Upper lobe of right lung (tissue), 1 donor: Measurements from ENCODE around the gene POMP. TPM values are rescaled to one million over a fixed set of nuclear protein-coding genes. Genes with fewer than 3 reads are reported as not detected.
A peak's percentile ranks its signal among the peaks of the same experiment; 100 is the strongest.
"Not testable (repeated sequence)": the region's sequence is repeated elsewhere in the genome, so short reads cannot be mapped to it uniquely, and the experiment has no call there.

Source experiments
- ATAC-seq: fragments of 200-7000 bp; cut with Tn5 transposase; one replicate; pipeline ENCODE4 v1.9.1; 2020; ENCODE audit warnings: mild to moderate bottlenecking, moderate library complexity
- DNase-seq: peaks from one replicate; pipeline ENCODE4 v3.0.0-alpha.2; 2020
- H3K27ac ChIP-seq: fragments of 200-600 bp; one replicate; pipeline ENCODE4 v1.8.0; 2022
- H3K27me3 ChIP-seq: fragments of 200-600 bp; one replicate; pipeline ENCODE4 v1.8.0; 2022; ENCODE audit warnings: mild to moderate bottlenecking
- H3K36me3 ChIP-seq: fragments of 200-600 bp; one replicate; pipeline ENCODE4 v1.8.0; 2022
- H3K4me1 ChIP-seq: fragments of 200-600 bp; one replicate; pipeline ENCODE4 v1.8.0; 2022
- H3K4me3 ChIP-seq: fragments of 200-600 bp; one replicate; pipeline ENCODE4 v1.8.0; 2022; ENCODE audit warnings: mild to moderate bottlenecking
- H3K9me3 ChIP-seq: fragments of 200-600 bp; one replicate; pipeline ENCODE4 v1.8.0; 2022
- intact Hi-C: fragments of 100-400 bp; cut with DNase I; formaldehyde crosslinking; loops from one replicate; pipeline ENCODE4 v1.11.0; 2022
- total RNA-seq: library from RNA; stranded (reverse); fragmentation: NEBNext Ultra II Directional; extraction: Animal tissue kit (Norgen Biotek cat#: 25700); gene quantifications from one replicate; pipeline ENCODE4 v1.2.1, GENCODE V29; 2021
- TF ChIP-seq, protein P1 (sequence below): fragments of 200-600 bp; IDR thresholded peaks from one replicate; pipeline ENCODE4 v1.8.0; 2022; ENCODE audit warnings: antibody characterized with exemption
- donor health status: DM: no; HTN: yes; CAD: no; lungs with severe emphysema.

POMP gene
- total RNA-seq, 1 donor from 2014 or later: 56.5 TPM

DNA sequence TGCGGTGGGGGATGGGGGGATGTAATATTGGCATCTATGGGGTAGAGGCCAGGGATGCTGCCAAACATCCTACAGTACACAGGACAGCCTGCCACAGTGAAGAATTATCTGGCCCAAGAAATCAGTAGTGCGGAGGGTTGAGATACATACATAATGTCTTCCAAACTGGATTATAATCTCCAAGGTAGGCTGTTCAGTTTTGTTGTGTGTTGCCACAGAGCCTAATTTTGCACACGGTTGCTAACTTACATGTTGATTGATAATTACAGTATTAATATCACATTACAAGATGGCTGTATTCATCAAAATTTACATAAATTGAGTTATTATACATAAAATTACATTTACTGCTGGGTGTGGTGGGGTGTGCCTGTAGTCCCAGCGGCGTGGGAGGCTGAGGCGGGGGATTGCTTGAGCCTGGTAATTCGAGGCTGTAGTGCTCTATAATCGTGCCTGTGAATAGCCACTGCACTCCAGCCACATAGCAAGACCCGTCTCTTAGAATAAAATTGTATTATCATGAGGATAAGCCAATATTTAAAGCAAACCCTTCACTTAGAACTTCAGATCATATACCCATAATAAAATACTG is 8.1 kb downstream of the POMP start:
- no peaks in the 10 kb centered on the region for H3K4me1 ChIP-seq
- no peak overlapping the region for H3K27ac ChIP-seq
- H3K4me3 ChIP-seq: no peak overlapping the region
- DNase-seq (no peak), ATAC-seq (no peak)
- TF ChIP-seq, protein P1, sequence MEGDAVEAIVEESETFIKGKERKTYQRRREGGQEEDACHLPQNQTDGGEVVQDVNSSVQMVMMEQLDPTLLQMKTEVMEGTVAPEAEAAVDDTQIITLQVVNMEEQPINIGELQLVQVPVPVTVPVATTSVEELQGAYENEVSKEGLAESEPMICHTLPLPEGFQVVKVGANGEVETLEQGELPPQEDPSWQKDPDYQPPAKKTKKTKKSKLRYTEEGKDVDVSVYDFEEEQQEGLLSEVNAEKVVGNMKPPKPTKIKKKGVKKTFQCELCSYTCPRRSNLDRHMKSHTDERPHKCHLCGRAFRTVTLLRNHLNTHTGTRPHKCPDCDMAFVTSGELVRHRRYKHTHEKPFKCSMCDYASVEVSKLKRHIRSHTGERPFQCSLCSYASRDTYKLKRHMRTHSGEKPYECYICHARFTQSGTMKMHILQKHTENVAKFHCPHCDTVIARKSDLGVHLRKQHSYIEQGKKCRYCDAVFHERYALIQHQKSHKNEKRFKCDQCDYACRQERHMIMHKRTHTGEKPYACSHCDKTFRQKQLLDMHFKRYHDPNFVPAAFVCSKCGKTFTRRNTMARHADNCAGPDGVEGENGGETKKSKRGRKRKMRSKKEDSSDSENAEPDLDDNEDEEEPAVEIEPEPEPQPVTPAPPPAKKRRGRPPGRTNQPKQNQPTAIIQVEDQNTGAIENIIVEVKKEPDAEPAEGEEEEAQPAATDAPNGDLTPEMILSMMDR: no peak
- peaks cover 97% of the 10 kb centered on the region for H3K36me3 ChIP-seq
- no peaks in the 10 kb centered on the region for H3K9me3 ChIP-seq
- intact Hi-C loops: no loop called here
- H3K27me3 ChIP-seq: no peaks in the 10 kb centered on the region

DNA sequence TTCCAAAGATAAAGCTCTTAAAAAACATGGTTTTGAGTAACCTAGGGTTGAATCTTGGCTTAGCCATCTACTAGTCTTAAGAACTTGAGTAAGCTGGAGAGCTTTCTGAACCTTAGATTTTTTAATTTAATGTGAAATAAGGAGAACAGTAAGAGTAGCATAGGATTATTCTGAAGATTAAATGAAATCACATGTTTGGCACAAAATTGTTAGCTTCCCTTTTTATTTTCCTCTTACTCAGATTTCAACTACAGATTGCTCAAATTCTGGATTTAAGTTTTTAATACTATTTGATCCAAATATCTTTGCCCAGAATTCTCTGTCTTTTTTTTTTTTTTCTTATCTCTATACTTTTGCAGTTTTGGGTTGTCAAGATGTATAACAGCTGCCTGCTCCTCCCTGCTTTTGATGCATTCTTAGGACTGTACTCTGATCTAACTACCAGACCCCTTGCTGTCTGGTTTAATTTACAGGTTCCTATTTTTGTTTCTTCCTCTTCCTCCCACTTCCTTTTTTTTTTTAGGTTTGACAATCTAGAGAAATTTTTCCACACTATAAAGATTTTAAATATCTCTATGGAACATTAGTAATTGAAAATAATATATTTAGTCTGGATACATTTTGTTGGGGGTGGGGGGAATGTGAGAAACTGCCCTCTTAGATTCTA is 12.3 kb downstream of the POMP start:
- DNase-seq: no peak
- Histone ChIP-seq H3K27ac (no peak overlapping the region), H3K4me1 (no peaks in the 10 kb centered on the region), H3K36me3 (peaks cover 99% of the 10 kb centered on the region), H3K27me3 (no peaks in the 10 kb centered on the region), H3K4me3 (no peak overlapping the region), H3K9me3 (no peaks in the 10 kb centered on the region)
- intact Hi-C loops: no loop called here
- ATAC-seq: no peak
- TF ChIP-seq, protein P1: no peak

DNA sequence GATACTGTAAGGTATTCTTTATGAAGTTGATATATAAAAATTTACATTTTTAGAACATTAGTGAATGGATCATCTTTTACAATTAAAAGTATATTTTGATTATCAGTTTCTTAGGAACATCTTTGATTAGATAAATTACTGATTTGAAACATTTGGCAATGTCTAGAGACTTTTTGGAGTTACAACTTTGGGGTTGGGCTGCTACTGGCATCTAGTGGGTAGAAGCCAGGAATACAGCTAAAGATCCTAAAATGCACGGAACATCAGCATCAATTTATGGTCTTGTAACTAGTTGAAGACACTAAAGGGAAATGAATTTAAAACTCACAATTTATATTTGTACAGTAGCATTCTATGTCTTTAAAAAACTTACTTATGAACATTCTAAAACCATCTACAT is 19.9 kb downstream of the POMP start:
- H3K36me3 ChIP-seq: peaks cover 65% of the 10 kb centered on the region
- no peaks in the 10 kb centered on the region for H3K27me3 ChIP-seq
- H3K4me3 ChIP-seq: no peak overlapping the region
- no peaks in the 10 kb centered on the region for H3K9me3 ChIP-seq
- TF ChIP-seq, protein P1: no peak
- H3K4me1 ChIP-seq: no peaks in the 10 kb centered on the region
- ATAC-seq: no peak
- no peak overlapping the region for H3K27ac ChIP-seq
- no peak for DNase-seq
- intact Hi-C loops: no loop called here

DNA sequence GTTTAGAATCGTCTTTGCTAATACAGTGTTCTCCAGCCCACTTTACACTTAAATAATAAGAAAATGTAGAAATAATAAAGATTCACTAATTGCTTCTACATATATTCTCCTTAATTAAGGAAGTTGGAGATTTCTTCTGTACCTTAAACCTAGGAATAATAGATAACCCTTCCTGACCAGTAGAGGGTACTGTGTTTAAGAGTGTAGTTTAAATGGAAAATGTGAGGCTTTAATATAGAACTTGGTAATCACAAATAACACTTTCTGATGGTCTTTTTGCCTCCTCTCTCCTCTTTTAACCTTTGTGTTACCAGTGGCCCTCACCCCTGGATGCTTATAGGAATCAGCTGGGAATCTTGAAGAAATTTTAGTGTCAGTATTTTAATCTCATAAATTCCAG is 20.7 kb downstream of the POMP start:
- intact Hi-C loops: no loop called here
- Histone ChIP-seq H3K36me3 (peaks cover 57% of the 10 kb centered on the region), H3K9me3 (no peaks in the 10 kb centered on the region), H3K4me3 (no peak overlapping the region), H3K27me3 (no peaks in the 10 kb centered on the region), H3K27ac (no peak overlapping the region), H3K4me1 (no peaks in the 10 kb centered on the region)
- no peak for DNase-seq
- TF ChIP-seq, protein P1: peak; percentile 32
- ATAC-seq: no peak

DNA sequence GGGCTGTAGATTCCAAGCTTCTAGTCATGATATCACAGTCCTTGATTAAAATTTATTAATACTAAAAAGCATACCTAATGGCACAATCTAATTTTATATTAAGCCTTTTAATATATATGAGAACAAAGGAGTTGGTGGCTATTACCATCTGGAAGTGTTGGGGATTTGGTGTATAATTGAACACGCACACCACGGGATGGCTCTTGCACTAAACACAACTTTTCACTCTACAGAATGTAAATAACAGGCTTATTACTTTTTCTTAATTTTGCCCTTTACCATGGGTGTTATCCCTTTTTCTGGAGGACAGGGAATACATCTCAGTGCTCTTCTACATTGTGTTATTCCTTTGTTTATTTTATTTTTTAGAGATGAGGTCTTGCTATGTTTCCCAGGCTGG is 21.6 kb downstream of the POMP start:
- Histone ChIP-seq H3K4me1 (no peaks in the 10 kb centered on the region), H3K9me3 (no peaks in the 10 kb centered on the region), H3K36me3 (peaks cover 48% of the 10 kb centered on the region), H3K27ac (no peak overlapping the region), H3K4me3 (no peak overlapping the region), H3K27me3 (no peaks in the 10 kb centered on the region)
- intact Hi-C loops: no loop called here
- TF ChIP-seq, protein P1: no peak
- no peak for ATAC-seq
- no peak for DNase-seq

DNA sequence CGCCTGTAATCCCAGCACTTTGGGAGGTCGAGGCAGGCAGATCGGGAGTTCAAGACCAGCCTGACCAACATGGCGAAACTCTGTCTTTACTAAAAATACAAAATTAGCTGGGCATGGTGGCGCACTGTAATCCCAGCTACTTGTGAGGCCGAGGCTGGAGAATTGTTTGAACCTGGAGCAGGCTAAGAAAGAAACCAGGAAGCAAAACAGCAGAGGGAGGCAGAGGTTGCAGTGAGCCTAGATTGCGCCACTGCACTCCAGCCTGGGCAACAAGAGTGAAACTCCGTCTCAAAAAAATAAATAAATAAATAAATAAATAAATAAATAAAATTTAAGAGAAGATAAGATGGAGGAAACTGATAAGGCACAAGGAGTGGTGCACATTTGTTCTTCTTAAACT is 24.2 kb downstream of the POMP start:
- H3K4me3 ChIP-seq, H3K27ac ChIP-seq, H3K9me3 ChIP-seq, H3K4me1 ChIP-seq, ATAC-seq, H3K27me3 ChIP-seq, intact Hi-C loops, DNase-seq: not testable (repeated sequence)
- peaks cover 22% of the 10 kb centered on the region for H3K36me3 ChIP-seq
